NCI-H345 (cell line): ENCODE data around the gene GPR32.
"Not testable (repeated sequence)": the region's sequence is repeated elsewhere in the genome, so short reads cannot be mapped to it uniquely, and the experiment has no call there.

ENCODE experiments used
- DNase-seq: peaks from one replicate; lab custom pipeline; 2025; lab: John Stamatoyannopoulos, UW

The GPR32 gene

GRCh38 chr19:50803633-50804419 is 33.6 kb downstream of the GPR32 start:
- peak; percentile 29 for DNase-seq

GRCh38 chr19:50804420-50805272 is 34.4 kb downstream of the GPR32 start:
- peak; percentile 96 for DNase-seq

- no peak for DNase-seq
Observed at GRCh38 chr19:50808856-50809255, 38.6 kb downstream of the GPR32 start.

GRCh38 chr19:50811622-50812238 is 41.5 kb downstream of the GPR32 start:
- DNase-seq = not testable (repeated sequence)

DNA sequence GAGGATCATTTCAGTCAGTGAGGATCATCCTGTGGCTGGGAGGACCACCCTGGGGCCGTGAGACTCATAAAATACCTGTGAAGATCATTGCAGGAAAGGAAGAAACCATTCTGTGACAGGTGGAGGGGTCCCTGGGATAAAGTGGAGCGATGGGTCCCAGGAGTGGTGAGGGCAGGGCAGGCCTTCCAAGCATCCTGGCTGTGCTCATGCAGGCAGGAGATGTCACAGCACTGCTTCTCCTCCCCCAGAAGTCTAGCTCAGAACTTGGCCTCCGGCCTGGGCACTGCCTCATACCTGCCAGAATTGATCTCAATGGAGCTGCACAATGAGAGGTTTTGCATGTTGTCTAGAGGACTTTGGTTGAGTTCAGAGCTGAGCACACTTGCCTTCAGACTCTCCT is 42.2 kb downstream of the GPR32 start:
- DNase-seq = no peak

DNA sequence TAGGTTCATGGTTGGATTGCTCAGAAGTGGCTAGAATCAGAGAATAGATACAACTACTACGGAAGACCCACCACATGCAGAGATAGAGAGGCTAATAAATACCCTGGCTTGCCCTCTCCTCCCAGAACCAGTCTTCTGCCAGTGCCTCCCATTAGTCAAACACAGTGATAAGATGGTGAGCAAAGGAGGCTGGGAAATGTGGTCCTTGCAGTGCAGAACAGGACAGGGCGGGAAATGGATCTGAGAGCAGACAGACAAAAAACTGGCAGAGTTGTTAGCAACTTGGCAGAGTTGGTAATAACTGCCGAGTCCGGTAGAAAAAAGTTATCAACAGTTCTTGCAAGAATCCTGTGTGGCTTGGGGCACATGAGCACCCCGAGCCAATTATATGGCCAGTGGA is 44.6 kb downstream of the GPR32 start:
- DNase-seq = no peak

GRCh38 chr19:50815439-50815838 is 45.2 kb downstream of the GPR32 start:
- DNase-seq = no peak

DNA sequence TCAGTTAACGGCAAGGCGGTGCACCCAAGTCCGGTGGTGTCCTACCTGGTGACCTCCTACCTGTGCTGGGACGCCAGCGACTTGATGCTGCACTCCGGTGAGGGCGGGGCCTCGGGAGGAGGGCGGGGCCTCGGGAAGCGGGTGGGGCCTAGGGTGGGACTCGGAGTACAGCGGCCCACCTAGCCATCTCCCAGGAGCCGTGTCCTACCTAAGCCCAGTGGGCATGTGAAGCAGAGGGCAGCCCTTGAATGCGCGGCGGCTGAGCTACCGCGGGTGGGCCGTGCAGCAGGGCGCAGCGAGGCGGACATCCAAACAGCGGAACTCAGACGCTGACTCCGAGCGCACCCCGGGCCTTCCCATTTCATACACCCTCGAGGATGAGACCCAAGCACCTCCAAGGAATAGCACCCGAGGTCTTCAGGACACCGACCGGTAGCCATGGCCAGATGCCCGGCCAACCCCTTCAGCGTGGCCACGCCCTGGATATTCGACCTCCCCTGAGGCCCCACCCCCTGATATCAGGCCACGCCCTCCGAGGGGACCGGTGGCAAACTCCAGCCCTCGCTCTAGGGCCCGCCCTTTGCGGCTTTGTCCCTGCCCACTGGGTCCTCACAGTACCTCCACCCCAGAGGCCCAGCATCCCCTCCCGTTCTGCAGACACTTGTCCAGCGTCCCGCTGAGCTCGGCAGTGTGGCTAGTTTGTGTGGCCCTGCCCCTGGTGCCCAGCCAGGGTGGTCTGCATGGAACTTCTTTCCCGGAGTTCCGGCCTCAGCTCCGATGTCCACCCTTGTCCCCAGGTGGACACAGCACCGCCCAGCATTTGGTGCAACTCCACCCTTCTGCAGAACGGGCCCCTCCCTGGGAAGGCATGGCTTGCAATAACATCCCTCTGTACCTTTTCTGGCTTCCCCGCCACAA is 47.9 kb downstream of the GPR32 start:
- DNase-seq = peak; percentile 84

GRCh38 chr19:50818859-50819472 is 48.7 kb downstream of the GPR32 start:
- peak; percentile 10 for DNase-seq

DNA sequence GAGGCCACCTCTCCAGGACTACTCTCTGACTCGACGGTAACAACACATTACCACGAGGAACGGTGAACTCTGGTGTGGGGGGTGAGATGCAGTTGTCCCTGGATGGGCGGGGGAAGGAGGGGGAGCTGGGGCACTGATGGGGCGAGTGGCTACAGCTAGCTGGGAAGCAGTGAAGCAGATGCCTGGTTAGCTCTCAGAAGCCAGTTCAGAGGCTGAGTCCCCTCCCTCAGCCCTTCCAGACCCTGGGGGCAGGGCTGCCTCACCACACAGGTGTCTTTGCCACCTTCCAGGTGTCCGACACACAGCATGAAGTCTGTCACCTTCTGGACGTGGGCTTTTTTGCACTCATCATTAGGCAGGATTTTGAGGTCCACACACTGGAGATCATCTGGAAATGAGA is 49.4 kb downstream of the GPR32 start:
- no peak for DNase-seq

GRCh38 chr19:50820086-50820485 is 49.8 kb downstream of the GPR32 start:
- no peak for DNase-seq

DNA sequence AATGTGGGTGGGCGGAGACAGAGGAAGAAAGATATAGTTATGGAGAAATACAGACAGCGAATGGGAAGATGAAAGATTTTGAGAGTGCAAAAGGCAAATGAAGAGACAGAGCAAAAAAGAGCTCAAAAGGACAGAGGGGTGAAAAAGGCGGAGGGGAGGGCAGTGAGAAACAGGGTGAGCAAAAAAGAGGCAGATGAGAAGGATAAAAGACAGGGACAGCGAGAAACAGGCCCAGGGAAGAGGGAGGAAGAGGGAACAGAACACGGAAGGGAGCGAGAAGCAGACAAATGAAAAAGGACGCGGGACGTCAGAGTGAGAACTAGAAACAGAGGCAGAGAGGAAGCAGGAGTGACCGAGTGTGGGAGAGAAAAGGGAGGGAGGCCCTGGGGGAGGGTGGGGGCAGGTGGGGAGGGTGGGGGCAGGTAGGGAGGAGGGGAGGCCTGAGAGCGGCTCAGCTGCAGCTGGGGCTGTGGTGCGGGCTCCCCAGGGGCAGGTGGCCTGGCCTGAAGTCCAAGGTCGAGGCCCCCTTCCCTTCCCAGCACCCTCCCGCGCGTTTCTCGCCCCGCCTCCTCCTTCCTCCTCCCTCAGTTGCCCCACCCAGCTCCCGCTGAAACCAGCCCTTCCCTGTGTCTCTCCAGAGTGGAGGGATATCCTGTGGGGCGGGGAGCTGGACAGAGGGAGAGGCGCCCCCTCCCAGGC is 50.4 kb downstream of the GPR32 start:
- no peak for DNase-seq

DNA sequence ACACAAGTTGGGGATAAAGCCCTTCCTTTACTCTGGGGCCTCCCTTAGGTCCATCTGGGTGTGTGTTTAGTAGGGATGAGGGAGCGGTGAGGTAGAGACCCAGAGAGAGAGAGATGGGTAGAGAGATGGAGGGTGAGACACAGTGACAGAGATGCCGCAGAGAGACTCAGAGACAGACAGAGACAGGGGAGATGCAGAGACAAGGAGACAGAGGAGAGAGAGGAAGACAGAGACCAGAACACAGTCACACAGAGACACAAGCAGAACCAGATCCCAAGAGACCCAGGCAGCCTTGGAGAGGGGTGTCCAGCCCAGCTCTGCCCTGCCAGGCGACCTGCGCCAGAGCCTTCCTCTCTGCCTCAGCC is 51.0 kb downstream of the GPR32 start:
- no peak for DNase-seq
